Gastroesophageal sphincter (tissue), 3 donors: ENCODE measurements around the gene COL4A6.
A peak's percentile ranks its signal among the peaks of the same experiment; 100 is the strongest.

Experiments
- POLR2A ChIP-seq, 2 donors: fragments of 450-650 bp; IDR thresholded peaks; one replicate each; pipeline ENCODE4 v1.6.1; 2017; ENCODE audit warnings: antibody characterized with exemption in 2 of 2, mild to moderate bottlenecking in 2 of 2, moderate library complexity in 1 of 2
- POLR2AphosphoS5 ChIP-seq: sonication (generic); formaldehyde crosslinking; IDR thresholded peaks from one replicate; pipeline ENCODE4 v1.6.1; 2017; ENCODE audit warnings: antibody characterized with exemption
- TF ChIP-seq, protein P1 (sequence below), 4 experiments: fragments of 200-600 bp in 2 of 4; fragments of 450-650 bp in 2 of 4; sonication (generic) in 1 of 4; IDR thresholded peaks; one replicate each; pipeline ENCODE4 v1.5.1; 2017 to 2019; ENCODE audit warnings: antibody characterized with exemption in 4 of 4, mild to moderate bottlenecking in 2 of 4, moderate library complexity in 2 of 4

DNA sequence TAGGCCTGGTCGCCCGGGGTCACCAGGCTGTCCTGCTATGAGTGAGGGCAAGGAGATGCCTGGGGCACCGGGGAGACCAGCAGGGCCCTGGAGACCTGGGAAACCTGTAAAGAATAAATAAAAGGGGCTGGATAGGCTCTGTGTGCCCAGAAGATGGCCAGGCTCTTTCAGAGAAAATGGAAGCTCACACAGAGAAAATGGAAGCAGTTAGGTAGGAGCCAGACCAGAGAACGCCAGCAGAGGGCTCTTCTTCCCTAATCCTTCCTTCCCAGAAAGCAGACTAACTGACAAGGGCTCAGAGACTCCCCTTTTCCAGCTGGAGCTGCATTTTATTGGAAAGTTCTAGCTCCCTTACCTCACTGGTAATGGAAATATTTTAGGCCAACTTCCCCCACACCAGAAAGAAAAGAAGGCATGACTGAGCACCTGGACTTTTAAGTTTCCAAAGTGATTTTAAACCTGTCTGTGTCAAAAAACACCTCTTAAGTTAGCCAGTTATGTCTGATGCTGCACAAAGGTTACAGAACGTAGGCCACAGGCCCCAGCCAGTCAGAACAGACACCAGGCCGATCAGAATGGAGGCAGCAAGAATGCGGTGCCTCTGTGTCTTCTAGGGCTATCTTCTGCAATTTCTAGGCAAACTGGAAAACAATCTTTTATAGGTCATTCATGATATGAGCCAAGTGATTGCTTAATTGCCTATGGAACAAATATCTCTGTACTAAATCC is 272.7 kb downstream of the COL4A6 start:
- TF ChIP-seq POLR2AphosphoS5 (no peak), POLR2A (IDR thresholded peaks at IDR 0.05) (no peak)
- TF ChIP-seq, protein P1, sequence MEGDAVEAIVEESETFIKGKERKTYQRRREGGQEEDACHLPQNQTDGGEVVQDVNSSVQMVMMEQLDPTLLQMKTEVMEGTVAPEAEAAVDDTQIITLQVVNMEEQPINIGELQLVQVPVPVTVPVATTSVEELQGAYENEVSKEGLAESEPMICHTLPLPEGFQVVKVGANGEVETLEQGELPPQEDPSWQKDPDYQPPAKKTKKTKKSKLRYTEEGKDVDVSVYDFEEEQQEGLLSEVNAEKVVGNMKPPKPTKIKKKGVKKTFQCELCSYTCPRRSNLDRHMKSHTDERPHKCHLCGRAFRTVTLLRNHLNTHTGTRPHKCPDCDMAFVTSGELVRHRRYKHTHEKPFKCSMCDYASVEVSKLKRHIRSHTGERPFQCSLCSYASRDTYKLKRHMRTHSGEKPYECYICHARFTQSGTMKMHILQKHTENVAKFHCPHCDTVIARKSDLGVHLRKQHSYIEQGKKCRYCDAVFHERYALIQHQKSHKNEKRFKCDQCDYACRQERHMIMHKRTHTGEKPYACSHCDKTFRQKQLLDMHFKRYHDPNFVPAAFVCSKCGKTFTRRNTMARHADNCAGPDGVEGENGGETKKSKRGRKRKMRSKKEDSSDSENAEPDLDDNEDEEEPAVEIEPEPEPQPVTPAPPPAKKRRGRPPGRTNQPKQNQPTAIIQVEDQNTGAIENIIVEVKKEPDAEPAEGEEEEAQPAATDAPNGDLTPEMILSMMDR (IDR thresholded peaks at IDR 0.05): peak; percentile 6 to 51 (median 16)
